ENCODE results near the gene KPNB1.
A peak's percentile ranks its signal among the peaks of the same experiment; 100 is the strongest.

The KPNB1 gene

DNA sequence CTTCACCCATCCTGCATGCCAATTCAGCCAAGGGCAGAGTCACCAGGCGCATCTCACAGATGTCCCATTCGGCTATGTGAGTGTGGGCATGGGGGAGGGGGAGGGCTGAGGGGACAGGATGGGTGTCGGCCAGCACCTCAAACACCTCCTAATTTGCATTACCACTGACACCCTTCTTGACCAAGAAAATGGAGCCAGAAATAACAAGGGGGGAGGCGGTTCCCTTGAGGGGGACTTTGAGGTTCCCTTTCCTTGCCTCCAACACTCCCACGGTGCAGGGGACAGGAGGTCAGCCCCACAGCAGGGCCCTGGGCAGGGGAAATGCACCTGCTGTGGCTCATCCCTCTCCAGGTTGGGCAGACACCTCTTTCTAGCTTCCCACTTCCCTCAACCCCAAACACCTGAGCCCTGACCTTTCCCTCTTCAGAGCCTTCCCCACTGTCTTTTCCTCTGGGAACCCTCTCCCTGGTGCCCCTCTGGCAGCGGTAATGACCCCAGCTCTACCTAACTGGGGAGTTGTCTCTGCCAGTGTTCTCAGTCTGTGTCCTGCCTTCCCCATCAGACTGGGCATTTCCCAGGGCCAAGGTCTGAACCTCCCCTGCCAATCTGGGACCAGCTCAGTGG is 65.2 kb downstream of the KPNB1 start:
- no peak for ATAC-seq

DNA sequence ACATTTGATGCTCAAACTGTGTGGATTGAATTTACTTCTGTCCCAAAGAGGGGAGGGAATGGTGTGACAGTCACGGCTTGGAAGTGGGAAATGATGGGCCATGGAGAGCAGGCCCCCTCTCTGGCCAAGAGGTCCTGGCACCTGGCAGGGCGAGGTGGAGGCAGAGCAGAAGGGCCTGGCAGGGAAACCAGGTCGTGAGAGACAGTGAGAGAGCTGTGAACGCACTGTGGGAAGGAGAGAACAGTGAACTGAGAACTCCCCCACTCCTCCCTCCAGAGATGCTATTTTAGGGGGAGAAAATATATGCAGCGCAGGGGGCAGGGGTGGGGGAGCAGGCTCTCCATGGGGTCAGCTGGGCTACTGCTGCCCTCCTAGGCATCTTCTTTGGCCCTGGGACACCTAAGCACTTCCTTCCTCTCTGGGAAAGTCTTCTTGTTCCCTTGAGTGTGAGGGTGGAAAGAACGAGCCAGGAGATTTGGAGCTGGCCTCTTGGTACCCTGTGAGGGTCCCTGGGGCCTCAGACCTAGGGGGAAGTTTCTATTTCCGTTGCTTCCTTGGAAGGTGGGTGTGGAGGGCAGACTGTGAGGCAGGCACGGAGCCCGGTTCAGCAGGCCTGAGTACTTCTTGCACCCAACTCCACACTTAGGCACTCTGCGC is 66.1 kb downstream of the KPNB1 start:
- ATAC-seq: no peak

DNA sequence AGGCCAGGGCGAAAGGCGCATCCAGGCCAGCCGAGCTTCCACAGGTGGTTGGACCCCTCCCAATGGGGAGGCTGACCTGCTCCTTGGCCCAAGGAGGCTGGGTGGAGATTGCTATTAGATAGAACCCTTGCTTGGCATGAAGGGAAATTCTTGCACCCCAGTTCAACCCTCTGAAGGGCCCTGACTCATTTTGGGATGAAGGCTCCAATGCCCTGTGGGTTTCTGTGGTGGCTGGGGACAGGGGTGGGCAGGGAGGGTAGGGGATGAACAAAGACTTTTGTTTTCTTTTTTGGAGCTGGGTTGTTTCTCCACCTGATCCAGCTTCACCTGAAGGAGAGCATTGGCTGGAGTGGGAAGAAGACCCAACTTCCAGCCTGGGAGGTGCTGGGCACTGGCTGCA is 66.7 kb downstream of the KPNB1 start:
- no peak for ATAC-seq

DNA sequence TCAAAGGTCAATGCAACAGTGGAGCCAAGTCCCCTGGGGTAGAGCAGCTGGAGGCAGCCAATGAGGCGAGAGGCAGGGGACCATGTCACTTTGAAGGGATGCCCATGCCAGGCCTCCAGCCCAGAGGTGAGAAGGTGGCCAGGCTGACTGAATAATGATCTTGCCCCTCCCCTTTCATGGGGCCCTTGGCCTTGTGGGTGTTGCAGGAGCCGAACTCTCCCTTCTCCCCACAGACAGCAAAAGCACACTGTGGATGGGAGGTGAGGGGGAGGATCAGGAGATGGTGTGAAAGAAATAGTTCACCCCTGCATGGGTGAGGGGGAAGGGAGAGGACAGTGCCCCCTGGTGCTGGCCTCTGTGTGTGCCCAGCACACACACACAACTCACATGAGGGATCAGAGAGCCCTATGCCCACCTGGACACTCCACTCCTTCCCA is 67.6 kb downstream of the KPNB1 start:
- no peak for ATAC-seq

DNA sequence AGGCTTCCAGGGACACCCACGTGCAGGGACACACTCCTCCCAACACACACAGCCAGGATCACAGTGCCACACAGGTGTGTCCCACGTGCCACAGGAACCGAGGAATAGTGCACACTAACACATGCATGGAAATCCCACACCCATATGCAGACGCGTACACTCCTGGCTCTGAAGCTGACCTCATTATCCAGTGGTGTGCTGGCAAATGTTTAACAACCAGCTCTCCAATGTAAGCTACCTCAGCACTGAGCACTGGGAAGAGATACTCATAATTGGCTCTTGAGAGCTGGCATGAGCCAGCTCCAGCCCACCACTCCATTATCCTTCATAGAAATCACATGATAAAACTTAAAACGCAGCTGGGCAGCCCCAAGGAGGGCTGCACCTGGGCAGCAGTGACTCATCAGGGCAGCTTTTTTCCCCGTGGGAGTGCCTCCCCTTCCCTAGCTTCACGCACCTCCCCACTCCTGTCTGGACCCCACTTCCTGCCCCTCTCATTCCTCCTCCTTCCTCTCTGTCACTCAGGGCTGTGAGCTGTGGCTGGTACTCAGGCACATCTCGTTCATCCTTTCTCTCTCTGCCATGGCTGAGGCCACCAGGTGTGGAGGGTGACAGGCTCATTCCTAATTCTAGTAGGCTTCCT is 68.4 kb downstream of the KPNB1 start:
- ATAC-seq: peak in 1 of 2 donors; percentile 3

DNA sequence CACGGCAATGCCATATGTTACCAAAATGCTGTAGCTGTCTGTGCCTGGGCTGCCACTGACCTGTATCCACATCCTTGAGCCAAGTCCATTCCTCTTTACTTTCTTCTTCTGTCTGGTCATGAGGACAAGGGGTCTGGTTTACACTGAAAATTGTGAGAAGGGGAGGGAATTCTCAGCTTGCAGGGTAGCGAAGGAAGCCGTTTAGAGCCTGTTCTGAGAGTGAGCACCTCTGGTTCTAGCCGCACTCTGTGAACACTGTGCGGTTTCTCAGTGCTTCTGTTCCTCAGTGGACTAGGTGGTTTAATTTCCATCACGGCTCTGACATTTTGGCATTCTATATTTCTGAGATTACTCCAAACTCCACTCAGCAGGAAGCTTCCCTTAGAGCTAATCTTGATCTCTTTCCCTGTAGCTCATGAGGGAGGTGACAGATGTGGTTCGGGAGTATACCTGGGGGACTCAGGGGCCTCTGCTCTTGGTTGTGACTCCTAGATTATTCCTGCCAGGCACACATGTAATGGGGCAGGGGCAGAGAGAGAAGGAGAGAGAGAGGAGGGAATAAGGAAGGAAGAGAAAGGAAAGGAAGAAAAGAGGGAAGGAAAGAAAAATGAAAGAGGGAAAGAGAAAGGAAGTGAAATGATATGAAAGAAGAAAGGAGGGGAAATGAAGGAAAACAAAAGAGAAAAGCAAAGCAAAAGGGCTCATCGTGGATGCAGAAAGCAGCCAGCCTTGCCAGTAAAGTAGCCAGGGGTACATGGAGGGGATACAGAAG is 69.1 kb downstream of the KPNB1 start:
- no peak for ATAC-seq

DNA sequence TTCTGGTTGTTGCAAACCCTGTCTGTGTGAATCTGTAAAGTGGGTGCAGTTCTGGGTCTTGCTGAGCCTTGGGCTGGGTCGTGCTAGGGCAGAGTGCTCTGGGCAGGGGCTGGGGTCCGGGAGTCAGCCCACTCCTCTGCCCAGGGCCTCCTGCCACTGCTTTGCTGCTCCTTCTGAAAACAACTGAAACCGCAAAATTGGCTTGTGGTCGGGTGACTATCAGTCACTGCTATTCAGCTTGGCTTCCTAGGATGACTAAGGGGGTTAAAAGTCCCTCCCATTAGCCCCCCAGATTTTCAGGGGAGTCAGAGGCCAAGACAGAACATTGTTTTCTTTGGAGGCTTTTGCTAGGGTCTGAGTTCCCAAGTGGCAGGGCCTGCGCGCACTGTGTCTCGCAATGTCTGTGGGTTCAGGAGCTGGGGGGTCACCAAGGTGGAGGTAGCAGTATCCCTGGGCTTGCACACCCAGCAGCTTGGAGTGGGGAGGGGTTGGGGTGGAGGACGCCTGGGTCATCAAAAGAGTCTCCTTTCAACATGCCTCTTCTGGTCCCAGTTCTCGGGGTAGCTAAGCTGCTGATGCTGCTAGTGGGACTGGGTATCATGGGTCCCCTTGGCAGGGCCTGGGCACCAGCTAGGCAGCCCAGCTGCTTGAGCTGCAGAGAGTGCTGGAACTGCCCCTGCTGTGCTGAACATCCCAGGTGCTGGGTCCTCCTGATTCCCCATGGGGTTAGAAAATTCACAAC is 69.9 kb downstream of the KPNB1 start:
- ATAC-seq: peak; percentile 49

DNA sequence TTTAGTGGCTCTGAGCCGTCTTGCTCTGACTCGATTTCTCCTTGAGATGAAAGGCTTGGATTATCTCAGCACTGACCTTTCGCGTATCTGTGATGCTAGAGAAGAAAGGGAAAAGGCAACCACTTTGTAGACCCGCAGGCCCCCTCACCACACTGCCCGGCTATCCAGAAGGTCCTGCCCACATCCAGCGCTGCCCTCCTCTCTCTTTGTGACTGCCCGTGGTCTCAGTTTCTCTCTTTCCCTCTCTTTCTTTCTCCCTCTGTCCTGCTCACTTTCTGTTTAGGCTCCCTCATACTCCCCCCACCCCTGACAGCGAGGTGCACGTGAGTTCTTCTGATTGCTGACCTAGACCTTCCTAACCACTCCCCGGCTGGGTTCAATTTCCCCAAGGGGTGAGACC is 70.5 kb downstream of the KPNB1 start:
- ATAC-seq: no peak

DNA sequence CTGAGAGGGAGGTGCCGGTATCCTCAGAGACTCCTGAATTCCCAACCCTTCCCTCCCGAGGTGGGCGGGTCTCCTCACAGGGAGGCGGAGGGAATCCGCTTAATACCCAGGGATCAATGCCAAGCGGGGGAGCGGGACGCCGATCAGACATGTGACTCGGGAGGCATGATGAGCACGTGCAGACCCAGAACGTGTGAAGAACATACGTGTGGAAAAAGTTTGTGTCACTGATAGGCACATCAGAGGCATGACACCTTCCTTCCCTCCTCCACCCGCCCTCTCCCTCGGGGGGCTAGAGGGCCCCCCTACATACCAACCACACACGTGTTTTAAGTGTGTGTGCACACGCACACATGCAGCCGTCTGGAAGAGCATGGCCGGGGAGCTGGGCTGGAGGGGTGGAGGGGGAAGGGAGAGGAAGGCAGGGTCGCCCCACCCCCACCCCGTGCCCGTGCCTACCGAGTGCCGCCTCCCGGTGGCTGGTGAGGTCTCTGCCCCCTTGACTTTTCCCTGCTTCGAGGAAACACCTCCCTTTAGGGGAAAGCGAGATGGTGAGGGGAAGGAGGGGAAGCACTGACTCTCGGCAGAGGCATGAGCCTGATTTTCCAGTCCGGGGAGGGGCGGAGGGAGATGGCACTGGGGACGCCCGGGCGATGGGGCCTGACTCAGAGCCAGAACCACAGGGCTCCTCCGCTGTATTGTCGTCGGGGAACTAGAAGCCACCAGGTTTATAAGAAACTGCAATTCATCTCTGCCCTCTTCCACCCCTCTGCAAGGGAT is 71.2 kb downstream of the KPNB1 start:
- peak; percentile 77 for ATAC-seq

DNA sequence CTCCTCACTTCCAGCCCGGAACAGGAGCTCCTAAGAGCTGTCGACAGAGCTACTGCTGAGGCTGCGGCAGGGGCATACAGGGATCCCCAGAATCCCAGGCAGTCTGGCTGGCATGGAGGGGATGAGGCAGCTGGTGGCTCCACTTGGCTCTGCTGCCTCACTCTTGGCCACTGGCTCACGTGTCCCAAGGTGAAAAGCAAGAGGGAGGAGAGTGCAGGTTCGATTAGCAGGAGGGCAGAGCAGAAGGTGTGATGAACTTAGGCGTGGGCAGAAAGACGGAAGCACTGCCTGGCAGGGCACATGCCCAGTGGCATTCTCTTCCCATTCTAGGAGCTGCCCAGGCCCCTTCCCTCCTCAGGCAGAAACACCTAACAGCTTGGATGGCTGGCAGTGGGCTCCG is 72.0 kb downstream of the KPNB1 start:
- ATAC-seq: no peak

DNA sequence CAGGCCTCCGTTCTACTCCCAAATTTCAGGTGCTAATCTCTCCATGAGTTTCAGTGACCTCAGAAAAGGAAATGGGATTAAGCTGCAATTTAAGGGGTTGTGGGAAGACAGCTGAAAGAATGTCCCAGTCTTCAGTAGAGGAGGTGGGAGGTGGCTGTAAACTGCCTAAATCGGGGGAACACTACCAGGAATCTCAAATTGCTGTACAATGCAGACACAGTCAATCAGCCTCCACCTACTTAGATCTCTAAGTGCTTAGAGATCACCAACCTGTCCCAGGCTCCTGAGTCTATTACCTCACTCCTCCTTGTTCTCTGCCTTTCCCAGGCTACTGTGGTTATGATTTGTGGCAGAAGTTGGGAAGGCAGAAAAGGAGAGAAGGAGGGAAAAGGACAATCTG is 75.0 kb downstream of the KPNB1 start:
- no peak for ATAC-seq

DNA sequence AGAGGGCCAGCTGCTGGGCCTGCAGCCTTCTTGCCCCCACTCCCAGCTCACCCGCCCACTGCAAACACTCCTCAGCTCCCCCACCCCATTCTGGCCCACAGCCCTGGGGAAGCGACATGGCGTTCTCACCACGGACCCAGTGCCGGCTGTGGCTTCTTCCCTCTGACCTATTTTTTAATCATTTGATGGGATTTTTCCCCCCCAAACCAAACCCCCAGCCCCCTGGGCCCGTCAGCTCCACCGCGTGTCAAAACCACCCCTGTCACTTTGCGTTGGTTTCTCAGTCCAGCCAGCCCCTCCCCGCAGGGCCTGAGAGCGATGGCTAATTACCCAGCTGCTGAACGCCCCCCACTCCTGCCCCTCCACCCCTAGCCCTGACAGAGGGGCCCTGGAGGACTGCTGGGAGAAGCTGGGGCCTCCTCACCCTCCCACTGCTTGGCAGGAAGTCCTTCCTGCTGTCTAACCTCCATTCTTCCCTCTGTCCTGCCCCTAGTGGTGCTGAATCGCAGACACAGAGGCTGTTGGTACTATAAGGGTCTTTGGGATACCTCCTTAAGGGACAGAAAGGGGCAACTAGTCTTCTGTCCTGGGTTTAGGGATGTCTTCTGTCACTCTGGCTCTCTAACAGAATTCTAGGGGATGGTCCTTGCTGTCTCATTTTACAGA is 75.9 kb downstream of the KPNB1 start:
- ATAC-seq: no peak

DNA sequence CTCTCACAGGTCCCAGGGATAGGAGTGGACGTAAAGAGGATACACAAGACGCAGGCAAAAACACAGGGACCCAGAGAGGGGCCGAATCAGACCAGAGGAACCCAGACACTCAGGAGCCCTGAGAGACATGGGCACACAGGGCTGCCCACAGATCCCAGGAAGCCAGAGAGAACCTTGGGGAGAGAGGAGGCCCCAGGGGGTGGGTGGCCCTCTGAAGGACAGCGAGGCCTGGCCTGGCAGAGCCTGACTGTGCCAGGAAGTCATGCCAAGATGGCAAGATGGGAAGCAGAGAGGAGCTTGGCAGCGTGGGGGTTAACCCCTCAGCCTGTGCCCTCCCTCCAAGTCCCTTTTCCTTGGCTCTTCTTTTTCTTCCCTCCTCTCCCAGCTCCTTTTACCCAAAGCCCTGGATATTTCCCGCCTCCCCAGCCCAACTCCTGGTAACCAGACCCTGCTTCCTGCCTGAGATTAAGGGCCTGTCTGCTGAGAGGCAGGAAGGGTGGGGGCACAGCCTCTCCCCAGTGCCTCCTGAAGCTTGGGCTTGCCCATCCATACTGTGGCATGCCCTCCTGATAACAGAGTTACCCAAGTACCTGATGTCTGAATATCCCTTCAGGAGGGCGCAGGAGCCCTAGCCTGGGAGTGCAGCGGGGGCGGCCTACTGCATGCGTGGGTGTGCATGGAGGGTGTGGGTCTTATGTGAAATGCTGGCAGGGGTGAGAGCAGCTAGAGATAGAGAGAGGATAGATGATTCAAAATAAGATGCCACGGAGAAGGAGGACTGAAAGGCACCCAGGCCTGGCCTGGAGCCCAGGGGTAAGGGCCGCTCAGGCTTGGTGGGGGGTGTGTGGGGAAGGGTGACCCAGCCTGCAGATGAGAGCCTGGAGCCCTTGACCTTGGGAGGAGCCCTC is 77.3 kb downstream of the KPNB1 start:
- no peak for ATAC-seq

DNA sequence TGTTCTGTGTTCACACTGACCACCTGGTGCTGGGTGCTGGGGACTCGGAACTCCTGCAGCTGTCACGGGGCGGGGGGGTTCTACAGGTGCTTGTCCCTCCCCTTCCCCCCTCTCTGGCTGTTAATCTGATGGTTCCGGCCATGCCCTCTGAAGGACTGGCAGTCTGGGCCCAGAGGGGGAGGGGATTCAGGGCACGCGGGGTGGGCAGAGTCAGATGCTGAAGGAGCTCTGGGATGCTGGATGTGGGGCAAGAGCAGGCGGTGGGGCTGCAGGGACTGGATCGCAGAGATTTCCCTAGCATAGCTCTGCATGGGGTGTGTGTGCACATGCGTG is 78.0 kb downstream of the KPNB1 start:
- no peak for ATAC-seq

DNA sequence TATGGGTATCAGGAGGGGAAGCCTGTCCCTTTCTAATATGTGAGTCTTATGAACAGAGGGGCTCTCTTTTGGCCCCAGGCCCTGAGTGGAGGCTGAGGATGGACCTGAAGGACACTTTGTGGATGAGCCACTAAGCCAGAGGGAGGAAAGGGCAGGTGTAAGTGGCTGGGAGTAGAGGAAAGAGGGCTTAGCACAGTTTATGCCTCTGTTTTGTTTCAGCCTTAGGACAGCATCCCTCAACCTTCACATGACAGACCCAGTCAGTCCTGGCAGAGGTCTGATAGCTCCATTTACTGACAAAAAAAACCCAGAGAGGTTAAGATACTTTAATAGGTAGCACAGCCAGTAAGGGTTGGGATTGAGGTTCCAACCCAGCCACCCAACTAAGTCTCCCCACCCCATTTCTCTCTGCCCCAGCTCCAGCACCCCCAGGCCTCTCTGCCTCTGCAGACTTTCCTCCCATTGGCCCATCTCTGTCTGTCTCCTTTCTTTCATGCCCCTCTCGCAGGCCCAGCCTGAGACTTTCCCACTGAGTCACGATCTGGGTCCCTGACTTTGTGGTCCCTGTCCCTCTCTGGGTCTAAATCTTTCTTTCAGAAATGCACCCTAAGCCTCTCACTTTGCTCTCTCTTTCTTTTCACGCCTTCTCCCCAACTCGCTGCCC is 78.6 kb downstream of the KPNB1 start:
- ATAC-seq: no peak

DNA sequence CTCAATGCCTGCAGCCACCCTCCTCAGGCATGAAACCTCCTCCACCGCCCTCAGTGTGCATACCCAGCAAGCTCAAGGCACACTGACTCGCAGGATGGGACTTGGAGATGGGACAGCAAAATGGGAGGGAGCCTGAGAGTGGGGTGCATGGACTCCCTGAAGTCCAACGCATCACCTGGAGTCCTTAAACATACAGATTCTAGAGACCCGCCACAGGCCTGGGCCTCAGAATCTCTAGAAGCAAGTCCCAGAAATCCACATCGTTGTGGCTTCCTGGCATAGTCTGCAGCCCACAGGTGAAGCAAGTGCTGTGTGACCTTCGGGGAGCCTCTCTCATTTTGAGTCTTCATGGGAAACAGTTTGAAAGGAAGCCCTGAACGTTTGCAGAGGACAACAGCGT is 79.8 kb downstream of the KPNB1 start:
- ATAC-seq: no peak

DNA sequence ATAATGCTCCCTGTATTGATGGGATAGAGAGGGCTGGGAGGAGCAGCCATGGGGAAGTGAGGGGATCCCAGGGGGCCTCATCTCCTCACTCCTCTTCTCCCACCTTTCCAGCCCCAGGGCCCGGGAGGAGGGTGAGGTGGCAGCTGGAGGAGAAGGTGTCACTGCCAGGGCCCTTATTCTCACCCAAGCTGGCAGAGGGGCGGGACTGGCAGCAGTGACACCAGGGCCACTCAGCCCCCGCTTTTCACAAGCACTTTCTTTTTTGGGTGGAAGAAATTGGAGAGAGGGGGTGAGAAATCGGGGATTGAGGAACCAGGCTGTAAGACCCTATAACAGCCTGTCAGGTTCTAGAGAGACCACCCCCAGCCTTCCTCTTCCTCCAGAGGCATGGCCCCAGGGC is 81.0 kb downstream of the KPNB1 start:
- ATAC-seq: no peak

DNA sequence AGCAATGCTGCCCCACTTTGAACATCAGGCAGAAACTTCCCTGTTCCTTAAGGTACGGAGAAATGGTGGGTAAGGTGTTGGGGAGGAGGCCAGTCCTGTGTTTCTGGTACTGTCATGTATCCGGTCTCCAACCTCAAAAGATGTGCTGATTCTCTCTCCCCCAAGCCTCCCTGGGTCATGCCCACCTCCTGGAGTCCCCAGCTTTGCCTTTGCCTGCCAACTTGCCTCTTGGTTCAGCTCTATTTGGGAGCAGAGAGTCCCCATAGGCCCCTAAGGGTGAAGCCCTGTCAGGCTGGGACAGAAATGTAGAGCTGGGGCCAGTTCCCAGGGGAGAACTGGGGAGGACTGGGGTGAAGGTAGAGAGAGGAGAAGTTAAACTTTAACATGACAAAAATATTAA is 81.7 kb downstream of the KPNB1 start:
- no peak for ATAC-seq

DNA sequence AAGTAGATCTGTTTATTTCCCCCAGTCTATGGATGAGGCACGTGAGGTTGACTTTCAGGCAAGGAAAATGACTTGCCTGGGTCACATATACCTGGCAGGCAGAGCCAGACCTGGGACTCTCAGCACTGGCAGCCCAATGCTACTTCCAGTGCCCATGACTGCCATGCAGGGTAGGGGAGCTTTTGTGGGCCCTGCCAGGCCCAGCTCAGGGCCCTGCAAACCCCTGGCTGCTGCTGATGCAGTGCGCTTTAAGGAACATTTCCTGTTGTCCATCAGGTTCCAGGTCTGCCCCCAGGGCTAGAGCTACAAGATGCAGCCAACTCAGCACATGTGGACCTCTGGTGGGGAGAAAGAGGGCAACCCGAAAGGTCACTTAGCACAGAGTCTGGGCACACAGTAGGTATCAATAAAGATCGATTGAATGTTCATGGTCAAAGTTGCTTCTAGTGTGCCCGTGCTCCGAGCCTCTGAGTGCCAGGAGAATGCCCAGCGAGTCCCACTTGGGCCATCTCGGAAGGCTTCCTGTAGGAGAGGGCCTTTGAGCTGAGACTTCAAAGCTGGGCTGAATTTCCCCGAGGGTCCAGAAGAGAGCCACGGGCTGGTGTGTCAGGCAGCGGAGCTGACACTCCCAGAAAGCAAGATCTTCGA is 82.8 kb downstream of the KPNB1 start:
- ATAC-seq: no peak

All from activated CD4-positive, CD25-positive, alpha-beta regulatory T cell treated with anti-CD3 and anti-CD28 coated beads, Interleukin-2, amount 50 U/mL, for 24 hours (primary cell).